Measurements from ENCODE around the gene RNU5B-1. TPM values are rescaled to one million over a fixed set of nuclear protein-coding genes. Genes with fewer than 3 reads are reported as not detected.

Gene RNU5B-1
- total and polyA plus RNA-seq, 9 of the 15 experiments (the other 6 are each of a cell fraction or from before 2014, with no cell fraction given), result 14.2 TPM; not detected in 8

DNA sequence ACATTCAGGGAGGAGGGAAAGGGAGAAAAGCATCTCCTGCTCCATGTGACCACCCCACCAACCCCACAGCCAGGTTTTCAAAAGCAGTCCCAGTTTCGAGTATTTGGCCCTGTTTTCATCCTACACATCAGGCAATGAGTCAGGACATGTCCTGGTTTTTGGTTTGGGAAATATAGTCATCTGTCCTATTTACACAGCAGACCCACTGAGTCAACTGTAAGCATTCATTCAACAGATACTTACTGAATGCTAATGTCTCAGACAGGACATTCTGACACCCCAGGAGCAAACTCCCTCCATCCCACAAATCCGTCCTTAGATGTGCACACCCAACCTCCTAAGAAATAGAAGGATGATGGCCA, 40.4 kb downstream of the RNU5B-1 start:
- Histone ChIP-seq H3K4me1 (replicated peaks in 1 of 2; ENCODE audit: control insufficient read depth in 2 of 2, insufficient read depth in 2 of 2, low read length in 2 of 2) (peaks cover under 1 to 3% of the 10 kb centered on the region in 2 experiments; a peak in 3 of 5 replicates), H4K20me1 (replicated peaks; ENCODE audit: control insufficient read depth, insufficient read depth, low read length) (peaks cover 4% of the 10 kb centered on the region; the same call in 1 of the 2 replicates), H3K4me3 (no peak overlapping the region), H3K4me2 (ENCODE audit: insufficient read depth, low read length) (no peak overlapping the region), H3K9me1 (ENCODE audit: control insufficient read depth, insufficient read depth, low read length) (no peaks in the 10 kb centered on the region), H3K9me3 (replicated peaks; ENCODE audit: control insufficient read depth, insufficient read depth, low read depth, low read length) (no peaks in the 10 kb centered on the region), H3K27ac (ENCODE audit: extremely low read depth, low read depth, low read length) (no peak overlapping the region), H3K79me2 (ENCODE audit: control insufficient read depth, insufficient read depth, low read length) (no peaks in the 10 kb centered on the region), H3K9ac (ENCODE audit: insufficient read depth in 1 of 2, low read depth in 2 of 2, low read length in 2 of 2) (no peak overlapping the region), H3K27me3 (ENCODE audit: control insufficient read depth in 2 of 2, insufficient read depth in 2 of 2, low read length in 2 of 2) (peaks cover 25 to 27% of the 10 kb centered on the region in 2 experiments; a peak in 4 of 5 replicates), H2AFZ (ENCODE audit: low read depth, low read length) (no peak overlapping the region), H3K36me3 (ENCODE audit: control insufficient read depth, insufficient read depth, low read length) (no peaks in the 10 kb centered on the region)
- WGBS (ENCODE audit: insufficient coverage, low coverage, missing lambda C conversion rate), result 0% methylated on average over 2 of the region's 2 CpGs
- TF ChIP-seq SREBF1 (IDR thresholded peaks at IDR 0.05; ENCODE audit: borderline replicate concordance, low read depth, low read length) (no peak), CBX3 (IDR thresholded peaks at IDR 0.05; ENCODE audit: borderline replicate concordance in 1 of 2, low read length in 2 of 2) (no peak)
- no peak for DNase-seq (ENCODE audit: extremely low read depth in 1 of 4, low spot score in 3 of 4)
- no peak for FAIRE-seq
- in situ Hi-C loops (cut with MboI) (no loop called here), intact Hi-C loops (cut with micrococcal nuclease) (no loop called here)
- BruUV-seq (replicated peaks), result no TSS peak
- ATAC-seq, result no peak
- ChIA-PET POLR2A (interaction anchor here (0.6 kb wide), 1 partner anchor 446 kb away, joined by 3 read pairs; no protein-coding TSS in a partner anchor), CTCF (ENCODE audit: low intra/inter-chr PET ratio) (no interaction called here)

DNA sequence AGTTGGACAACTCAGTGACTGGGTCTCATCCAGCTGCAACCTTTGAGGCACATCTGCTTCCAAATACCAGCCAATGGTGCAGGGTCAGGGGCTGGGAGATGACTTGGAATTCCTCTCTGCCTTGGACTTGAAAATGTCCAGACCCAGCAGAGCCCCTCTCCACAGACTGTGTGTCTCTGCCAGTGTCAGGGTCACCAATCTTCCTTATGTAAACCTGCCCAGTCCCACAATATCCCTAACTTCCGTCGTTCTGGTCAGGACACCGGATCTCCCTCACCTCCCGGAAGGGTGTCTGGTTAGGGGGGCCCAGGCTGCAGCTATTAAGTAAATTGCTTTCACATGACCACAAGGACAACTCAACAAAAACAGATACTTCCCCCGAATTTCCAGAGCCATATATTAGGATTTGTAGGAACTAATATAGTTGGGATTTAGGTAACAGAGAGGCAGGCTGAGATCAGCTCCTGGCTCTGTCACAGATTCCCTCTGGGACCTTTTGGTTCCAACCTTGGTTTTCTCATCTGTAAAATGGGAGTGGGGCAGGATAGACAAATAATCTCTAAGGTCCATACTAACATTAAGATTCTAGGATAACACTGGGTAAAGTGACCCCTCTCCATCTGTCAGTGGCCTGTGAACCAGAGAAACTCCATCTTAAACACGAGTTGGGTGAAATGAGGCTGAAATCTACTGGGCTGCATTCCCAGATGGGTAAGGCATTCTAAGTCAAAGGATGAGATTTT, 42.5 kb downstream of the RNU5B-1 start:
- Histone ChIP-seq H3K79me2 (ENCODE audit: control insufficient read depth, insufficient read depth, low read length) (no peaks in the 10 kb centered on the region), H3K4me2 (ENCODE audit: insufficient read depth, low read length) (no peak overlapping the region), H3K9me3 (replicated peaks; ENCODE audit: control insufficient read depth, insufficient read depth, low read depth, low read length) (no peaks in the 10 kb centered on the region), H3K36me3 (ENCODE audit: control insufficient read depth, insufficient read depth, low read length) (no peaks in the 10 kb centered on the region), H3K4me3 (no peak overlapping the region), H2AFZ (ENCODE audit: low read depth, low read length) (no peak overlapping the region), H4K20me1 (replicated peaks; ENCODE audit: control insufficient read depth, insufficient read depth, low read length) (peaks cover 4% of the 10 kb centered on the region; the same call in 1 of the 2 replicates), H3K27me3 (ENCODE audit: control insufficient read depth in 2 of 2, insufficient read depth in 2 of 2, low read length in 2 of 2) (peaks cover 20 to 27% of the 10 kb centered on the region in 2 experiments; a peak in 4 of 5 replicates), H3K4me1 (replicated peaks in 1 of 2; ENCODE audit: control insufficient read depth in 2 of 2, insufficient read depth in 2 of 2, low read length in 2 of 2) (no peaks in the 10 kb centered on the region), H3K9ac (ENCODE audit: insufficient read depth in 1 of 2, low read depth in 2 of 2, low read length in 2 of 2) (no peak overlapping the region), H3K9me1 (ENCODE audit: control insufficient read depth, insufficient read depth, low read length) (no peaks in the 10 kb centered on the region), H3K27ac (ENCODE audit: extremely low read depth, low read depth, low read length) (no peak overlapping the region)
- no peak for ATAC-seq
- in situ Hi-C loops (cut with MboI) (no loop called here), intact Hi-C loops (cut with micrococcal nuclease) (no loop called here)
- TF ChIP-seq ADNP (tag; IDR thresholded peaks at IDR 0.05), result peak; percentile 41; the same call in 1 of the 2 replicates
- TF ChIP-seq SMAD3 (CRISPR knock-in tag; conservative IDR thresholded peaks at IDR 0.05), result no peak
- no peak for TF ChIP-seq CHD4 (IDR thresholded peaks at IDR 0.05; ENCODE audit: insufficient read depth, insufficient replicate concordance, low read depth, low read length, poor library complexity, severe bottlenecking)
- no peak for TF ChIP-seq ZNF253 (CRISPR knock-in tag; conservative IDR thresholded peaks at IDR 0.05)
- TF ChIP-seq MBD2 (IDR thresholded peaks at IDR 0.05; ENCODE audit: borderline replicate concordance, low read depth), result no peak
- TF ChIP-seq RBM25 (IDR thresholded peaks at IDR 0.05; ENCODE audit: low read depth, low read length, severe bottlenecking), result peak; percentile 66
- peak; percentile 42; the same call in 1 of the 2 replicates for TF ChIP-seq BCOR (IDR thresholded peaks at IDR 0.05)
- no peak for TF ChIP-seq CBX8 (IDR thresholded peaks at IDR 0.05; ENCODE audit: borderline replicate concordance, extremely low read depth, low read depth, low read length, poor library complexity, severe bottlenecking)
- TF ChIP-seq FOXK1 (CRISPR knock-in tag; IDR thresholded peaks at IDR 0.05; ENCODE audit: borderline replicate concordance), result no peak
- 13% methylated on average over 6 of the region's 6 CpGs for WGBS (ENCODE audit: insufficient coverage, low coverage, missing lambda C conversion rate)
- no TSS peak for BruUV-seq (replicated peaks)
- no peak for DNase-seq (ENCODE audit: extremely low read depth in 1 of 4, low spot score in 3 of 4)
- ChIA-PET CTCF (ENCODE audit: low intra/inter-chr PET ratio) (no interaction called here), POLR2A (interaction anchor here (0.6 to 1.7 kb wide), 3 partner anchors 13 to 42 kb away, joined by 3 to 5 read pairs (median 4); partner anchors contain the start of gene RNU5B-1)
- FAIRE-seq, result no peak

Measured in K562 (cell line).